Epithelial cell of proximal tubule (primary cell): Measurements from ENCODE around the gene VSIG4. TPM values are rescaled to one million over a fixed set of nuclear protein-coding genes. Genes with fewer than 3 reads are reported as not detected.

Experiments used
- DNase-seq: peaks from one replicate; pipeline ENCODE4 v3.0.0-alpha.2; 2011; ENCODE audit warnings: low read depth
- H3K4me3 ChIP-seq: 2 replicates; pipeline ENCODE4 v1.5.1; 2011; ENCODE audit warnings: low read depth, mild to moderate bottlenecking, low read length
- total RNA-seq: library from RNA; depleted of rRNA; stranded (reverse); fragments of >200 nt; gene quantifications from 2 replicates; pipeline ENCODE4 v1.2.3, GENCODE V29; 2015
- TF ChIP-seq, protein P1 (sequence below): conservative IDR thresholded peaks from 2 replicates; pipeline ENCODE4 v1.5.1; 2012; ENCODE audit warnings: low read depth, mild to moderate bottlenecking, low read length

VSIG4 gene
- total RNA-seq, 1 donor from 2014 or later = not detected

DNA sequence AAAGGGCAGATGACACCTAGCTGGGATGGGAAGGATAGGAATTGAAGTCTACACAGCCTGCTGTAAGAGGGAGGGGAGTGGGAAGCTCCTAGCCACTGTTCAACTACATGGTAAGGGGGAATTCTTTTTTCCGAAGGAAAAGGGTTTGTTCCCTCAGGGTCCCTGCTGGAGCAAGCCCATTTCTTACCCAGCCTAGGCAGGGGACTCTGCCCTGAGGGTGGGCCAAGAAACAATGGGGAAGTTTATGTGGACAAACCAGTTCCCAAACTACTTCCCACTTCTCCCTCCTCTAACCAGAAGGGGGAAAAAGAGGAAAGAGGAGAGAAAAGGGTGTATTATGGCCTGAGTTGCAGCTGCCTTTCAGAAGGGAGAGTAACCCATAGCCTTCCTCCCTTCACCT, 13.5 kb upstream of the VSIG4 start:
- H3K4me3 ChIP-seq = no peak overlapping the region
- TF ChIP-seq, protein P1, sequence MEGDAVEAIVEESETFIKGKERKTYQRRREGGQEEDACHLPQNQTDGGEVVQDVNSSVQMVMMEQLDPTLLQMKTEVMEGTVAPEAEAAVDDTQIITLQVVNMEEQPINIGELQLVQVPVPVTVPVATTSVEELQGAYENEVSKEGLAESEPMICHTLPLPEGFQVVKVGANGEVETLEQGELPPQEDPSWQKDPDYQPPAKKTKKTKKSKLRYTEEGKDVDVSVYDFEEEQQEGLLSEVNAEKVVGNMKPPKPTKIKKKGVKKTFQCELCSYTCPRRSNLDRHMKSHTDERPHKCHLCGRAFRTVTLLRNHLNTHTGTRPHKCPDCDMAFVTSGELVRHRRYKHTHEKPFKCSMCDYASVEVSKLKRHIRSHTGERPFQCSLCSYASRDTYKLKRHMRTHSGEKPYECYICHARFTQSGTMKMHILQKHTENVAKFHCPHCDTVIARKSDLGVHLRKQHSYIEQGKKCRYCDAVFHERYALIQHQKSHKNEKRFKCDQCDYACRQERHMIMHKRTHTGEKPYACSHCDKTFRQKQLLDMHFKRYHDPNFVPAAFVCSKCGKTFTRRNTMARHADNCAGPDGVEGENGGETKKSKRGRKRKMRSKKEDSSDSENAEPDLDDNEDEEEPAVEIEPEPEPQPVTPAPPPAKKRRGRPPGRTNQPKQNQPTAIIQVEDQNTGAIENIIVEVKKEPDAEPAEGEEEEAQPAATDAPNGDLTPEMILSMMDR = no peak
- no peak for DNase-seq

DNA sequence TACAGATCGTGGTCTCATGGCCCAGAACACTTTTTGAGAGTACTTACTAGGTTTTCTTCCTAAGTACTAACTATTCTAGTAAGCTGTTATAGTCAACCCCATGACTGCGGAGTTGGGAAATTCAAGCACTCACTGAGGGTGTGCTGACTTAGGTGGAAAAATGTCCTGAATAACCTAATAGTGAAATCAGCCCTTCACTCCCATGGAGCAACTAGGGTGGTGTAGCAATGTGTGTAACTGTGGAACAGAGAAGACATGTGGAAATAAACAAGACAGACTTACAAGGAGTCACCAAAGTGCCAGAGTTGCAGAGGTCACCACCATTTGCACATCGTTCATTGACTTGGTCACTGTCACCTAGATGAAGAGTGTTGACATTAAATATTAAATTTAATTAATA, 12.1 kb upstream of the VSIG4 start:
- H3K4me3 ChIP-seq = no peak overlapping the region
- TF ChIP-seq, protein P1 = no peak
- DNase-seq = no peak

DNA sequence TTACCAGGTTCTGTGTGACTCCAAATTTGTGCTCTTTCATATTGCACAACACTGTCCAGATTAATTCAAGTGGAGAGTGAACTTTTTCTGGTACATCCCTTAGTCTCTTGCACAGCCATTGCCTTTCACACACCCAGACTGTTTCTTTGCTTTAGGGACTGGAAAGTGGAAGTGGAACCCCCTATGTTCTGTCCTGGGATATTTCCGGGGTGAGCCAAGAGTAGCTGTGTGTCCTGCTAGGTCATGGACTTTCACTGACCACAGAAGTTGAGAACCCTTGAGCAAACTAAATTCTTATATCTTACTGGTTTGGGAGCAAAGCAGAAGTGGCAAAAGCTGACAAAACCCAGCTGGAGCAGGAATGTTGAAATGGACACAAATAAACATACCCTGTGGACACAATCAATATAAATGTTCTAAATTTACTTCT, 10.3 kb upstream of the VSIG4 start:
- no peak overlapping the region for H3K4me3 ChIP-seq
- TF ChIP-seq, protein P1 = no peak
- no peak for DNase-seq

DNA sequence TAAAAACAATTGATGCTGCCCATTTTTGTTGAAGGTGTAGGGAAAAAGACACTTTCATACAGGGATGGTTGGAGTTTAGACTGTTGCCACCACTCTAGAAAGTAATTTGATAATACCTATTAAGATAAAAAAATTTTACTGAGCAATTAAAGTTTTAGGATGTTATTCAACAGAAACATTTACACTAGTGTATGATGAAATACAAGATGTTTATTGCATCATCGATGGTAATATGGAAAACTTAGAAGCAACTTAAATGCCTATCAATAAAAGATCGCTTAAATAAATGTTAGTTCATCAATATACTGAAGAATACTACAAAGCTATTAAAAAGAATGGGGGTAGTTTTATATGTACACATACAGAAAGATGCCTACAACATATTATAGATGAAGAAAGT, 9.2 kb upstream of the VSIG4 start:
- H3K4me3 ChIP-seq = no peak overlapping the region
- no peak for DNase-seq
- TF ChIP-seq, protein P1 = no peak

DNA sequence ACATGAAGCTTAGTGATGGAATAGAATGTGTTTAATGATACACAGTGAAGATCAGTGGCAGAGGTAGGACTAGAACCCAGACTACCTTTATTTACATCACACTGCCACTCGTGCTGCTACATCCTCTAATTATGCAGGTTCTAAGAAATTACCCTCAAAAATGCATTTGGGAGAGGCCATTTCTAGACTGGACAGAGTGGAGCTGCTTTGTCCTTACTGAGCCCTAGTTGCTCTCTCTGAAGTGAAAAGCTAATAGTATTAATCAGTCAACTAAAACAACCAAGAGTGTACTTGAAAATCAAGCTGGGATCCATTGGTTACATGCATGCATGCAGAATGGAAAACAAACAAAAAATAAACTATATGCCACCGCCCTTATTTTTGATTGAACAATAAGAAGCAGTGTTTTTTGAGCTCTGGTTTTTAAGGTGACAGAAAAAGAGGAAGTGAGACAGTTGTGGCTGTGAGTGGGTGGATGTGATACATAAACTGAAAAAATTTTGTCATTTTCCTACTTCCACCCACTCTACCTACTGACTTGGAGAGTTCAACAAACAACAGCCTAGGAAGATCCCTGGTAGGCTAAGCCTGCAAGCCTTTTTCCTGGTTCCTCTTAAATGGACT, 6.8 kb upstream of the VSIG4 start:
- no peak for DNase-seq
- TF ChIP-seq, protein P1 = no peak
- H3K4me3 ChIP-seq = no peak overlapping the region

DNA sequence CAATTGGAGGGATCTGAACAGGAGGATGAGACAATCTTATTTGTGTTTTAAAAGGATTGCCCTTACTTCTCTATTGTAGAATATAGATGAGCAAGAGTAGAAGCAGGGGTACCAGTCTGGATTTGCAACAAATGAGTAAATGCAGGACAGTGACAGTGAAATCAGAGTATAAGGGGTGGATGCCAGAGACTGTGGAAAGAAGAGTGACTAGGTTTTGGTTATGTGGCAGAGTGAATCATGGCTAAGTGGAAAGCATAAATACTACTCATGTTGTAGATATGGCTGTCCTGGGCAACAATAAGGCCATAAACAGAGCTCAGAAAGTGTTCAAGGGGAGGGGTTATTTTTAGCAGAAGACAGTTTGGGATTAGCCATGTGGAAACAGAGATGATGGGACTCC, 6.0 kb upstream of the VSIG4 start:
- DNase-seq = no peak
- TF ChIP-seq, protein P1 = no peak
- H3K4me3 ChIP-seq = no peak overlapping the region

DNA sequence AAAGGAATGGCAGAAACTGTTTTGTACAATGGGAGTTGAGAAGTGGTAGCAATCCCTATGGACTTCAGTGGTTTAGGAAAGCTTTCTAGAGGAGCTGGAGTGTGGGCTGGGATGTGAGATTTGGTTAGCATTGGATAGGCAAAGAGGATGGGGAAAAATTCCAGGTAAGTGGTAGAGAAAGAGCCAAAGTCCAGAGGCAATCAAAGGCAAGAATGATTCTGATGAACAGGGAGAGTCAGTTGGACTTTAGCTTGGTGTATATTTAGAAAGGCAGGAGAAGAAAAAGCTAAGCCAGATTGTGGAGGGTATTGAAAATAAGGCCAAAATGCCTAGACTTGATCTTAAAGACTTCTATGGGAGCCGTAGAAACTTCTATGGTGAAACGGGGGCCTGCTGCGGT, 3.7 kb upstream of the VSIG4 start:
- TF ChIP-seq, protein P1 = no peak
- no peak overlapping the region for H3K4me3 ChIP-seq
- DNase-seq = no peak
